A549 treated with Hydrocortisone at 1 μM for 4 hours (cell line): ENCODE results near the gene SIPA1L3. TPM values are rescaled to one million over a fixed set of nuclear protein-coding genes. Genes with fewer than 3 reads are reported as not detected.

Source experiments
- total RNA-seq: library from RNA; stranded (reverse); fragments of 200-300 nt; extraction: Qiagen RNA extraction; gene quantifications from 5 replicates; pipeline ENCODE4 v1.2.3, GENCODE V29; 2022

SIPA1L3 gene, protein sequence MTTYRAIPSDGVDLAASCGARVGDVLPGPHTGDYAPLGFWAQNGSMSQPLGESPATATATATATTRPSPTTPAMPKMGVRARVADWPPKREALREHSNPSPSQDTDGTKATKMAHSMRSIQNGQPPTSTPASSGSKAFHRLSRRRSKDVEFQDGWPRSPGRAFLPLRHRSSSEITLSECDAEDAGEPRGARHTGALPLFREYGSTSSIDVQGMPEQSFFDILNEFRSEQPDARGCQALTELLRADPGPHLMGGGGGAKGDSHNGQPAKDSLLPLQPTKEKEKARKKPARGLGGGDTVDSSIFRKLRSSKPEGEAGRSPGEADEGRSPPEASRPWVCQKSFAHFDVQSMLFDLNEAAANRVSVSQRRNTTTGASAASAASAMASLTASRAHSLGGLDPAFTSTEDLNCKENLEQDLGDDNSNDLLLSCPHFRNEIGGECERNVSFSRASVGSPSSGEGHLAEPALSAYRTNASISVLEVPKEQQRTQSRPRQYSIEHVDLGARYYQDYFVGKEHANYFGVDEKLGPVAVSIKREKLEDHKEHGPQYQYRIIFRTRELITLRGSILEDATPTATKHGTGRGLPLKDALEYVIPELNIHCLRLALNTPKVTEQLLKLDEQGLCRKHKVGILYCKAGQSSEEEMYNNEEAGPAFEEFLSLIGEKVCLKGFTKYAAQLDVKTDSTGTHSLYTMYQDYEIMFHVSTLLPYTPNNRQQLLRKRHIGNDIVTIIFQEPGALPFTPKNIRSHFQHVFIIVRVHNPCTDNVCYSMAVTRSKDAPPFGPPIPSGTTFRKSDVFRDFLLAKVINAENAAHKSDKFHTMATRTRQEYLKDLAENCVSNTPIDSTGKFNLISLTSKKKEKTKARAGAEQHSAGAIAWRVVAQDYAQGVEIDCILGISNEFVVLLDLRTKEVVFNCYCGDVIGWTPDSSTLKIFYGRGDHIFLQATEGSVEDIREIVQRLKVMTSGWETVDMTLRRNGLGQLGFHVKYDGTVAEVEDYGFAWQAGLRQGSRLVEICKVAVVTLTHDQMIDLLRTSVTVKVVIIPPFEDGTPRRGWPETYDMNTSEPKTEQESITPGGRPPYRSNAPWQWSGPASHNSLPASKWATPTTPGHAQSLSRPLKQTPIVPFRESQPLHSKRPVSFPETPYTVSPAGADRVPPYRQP (N-terminal part only)
- 28.8 to 42.4 TPM (median 34.6 TPM) in 5 replicates for total RNA-seq

DNA sequence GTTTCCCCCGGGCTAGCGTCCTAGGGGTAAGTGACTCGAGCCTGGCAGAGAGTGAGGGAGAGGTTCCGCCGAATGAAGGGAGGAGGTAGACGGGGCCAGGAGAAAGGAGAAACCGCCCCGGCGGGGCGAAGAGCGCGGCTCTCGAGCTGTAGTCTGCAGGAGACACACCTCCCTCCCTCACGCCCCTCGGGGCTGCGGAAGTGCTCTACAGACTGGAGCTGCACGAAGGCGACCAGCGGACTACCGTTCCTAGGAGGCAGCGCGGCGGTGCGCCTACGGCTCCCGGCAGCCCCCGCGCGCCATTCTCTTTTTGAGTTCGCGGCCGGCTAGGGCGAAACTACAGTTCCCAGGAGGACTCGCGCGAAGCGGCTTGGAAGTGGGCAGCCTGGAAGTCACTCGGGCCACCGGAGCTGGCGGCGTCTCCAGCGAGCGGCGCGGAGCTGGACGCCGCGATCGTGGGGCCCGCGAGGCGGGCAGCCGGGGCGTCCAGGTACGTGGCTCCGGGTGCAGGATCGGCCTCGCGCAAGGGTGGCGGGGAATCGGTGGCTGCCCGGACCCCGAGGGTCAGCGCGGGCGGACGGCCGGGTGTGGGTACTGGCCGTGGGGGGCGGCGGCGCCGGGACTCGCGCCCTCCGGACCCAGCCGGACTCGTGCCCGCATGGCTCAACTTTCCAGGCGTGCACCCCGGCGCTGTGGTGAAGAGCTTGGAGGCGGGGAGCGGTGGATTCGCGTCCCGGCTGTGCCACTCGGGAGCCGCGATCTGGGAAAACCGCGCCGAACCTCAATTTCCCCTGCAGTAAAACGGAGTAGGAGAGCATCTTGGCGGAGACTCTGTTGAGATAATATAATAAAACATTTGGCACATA is at the start of gene SIPA1L3:
Gene SIPA1L3, plus strand, starts transcription at position 340 of the 866 bp plus-strand sequence. CDS start 174,358 bp downstream, outside the sequence.

DNA sequence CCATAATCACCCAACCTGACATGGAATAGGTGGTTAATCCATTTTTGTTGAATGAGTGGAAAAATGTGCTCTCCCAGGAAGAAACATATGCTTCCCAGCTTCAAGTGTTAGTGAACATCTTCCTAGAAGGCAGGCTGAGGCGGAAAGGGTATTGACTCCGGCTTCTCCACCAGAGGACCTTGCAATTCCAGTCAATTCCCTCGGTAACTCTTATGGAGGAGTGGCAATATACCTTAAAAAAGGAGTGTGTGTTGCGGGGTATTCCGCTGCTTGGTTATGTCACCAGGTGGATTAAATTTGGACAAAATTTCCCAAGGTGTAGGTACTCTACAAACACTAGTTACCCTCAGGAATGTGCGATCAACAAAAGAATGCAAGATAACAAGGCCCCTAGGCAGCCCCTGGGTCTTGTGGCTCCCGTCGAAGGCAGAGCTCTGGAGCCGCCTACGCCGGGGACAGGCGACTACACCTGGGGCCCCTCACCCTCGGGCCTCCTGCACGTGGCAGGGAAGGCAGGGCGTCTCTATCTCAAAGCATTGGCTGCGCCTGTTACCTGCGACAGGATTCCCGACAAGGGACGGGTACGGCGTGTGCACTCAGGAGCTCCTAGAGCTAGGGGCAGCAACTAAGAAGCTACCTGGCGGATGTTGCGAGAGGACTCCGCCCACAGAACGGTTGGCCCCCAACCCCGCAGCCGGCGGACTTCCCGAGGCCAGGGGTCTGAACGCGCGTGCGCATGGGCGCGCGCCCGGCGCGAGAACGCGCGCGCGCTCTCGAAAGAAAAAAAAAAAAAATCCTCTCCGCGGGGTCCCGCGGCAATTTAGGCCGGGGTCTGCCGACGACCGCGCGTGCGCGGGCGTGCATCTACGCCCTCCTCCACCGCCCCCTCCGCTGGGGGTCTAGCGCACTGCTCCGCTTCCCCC is 801 bp upstream of the SIPA1L3 start, which contains the start of gene WDR87:
Gene WDR87, minus strand, starts transcription at position 649 of the 923 bp plus-strand sequence. CDS start 8,355 bp downstream, outside the sequence.

DNA sequence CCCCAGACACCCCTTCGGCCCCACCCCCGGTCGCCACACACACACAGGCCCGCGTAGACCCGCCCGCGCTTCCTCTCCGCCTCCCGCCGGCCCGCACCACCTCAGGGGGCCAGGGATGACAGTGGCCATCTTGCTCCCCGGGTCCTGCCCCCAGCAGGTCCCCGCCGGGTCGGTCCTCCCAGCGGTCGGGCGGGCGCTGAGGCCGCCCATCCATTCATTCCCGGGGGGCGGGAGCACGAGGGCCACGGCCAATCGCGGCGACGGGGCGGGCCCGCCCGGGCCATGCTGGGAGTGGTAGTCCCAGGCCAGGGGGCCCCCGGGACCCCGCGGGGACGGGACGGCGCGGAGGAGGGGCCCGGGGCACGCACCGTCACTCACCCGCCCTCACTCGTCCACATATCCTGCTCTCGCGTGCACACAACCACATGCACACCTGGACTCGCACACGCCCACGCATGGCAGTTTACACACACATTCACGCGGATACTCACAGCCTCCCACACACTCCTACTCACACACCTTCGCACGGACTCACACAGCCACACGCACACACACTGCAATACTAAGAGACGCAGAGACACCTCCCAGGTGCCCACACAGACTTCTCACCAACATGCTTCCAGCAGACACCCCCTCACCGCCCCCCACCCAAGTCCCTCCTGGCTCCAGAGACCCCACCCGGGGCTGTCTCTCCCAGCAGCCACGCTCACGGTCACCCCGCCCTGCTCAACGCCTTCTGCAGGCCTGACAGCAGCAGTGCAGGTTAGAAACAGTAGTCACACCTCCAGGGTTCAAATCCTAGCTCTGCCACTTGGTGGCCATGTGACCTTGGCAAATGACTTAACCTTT is 317.2 kb downstream of the SIPA1L3 start, which contains the start of gene DPF1:
Gene DPF1, minus strand, starts transcription at position 209 of the 849 bp plus-strand sequence. Its CDS starts 80 bp downstream, at position 129.

Other genes starting within 250 kb of the SIPA1L3 start
- gene ZNF607, start 187.4 kb upstream of the SIPA1L3 start, total RNA-seq: 3.5 to 5.8 TPM (median 4.9 TPM) in 5 replicates
- gene ZNF573, start 127.6 kb upstream of the SIPA1L3 start, total RNA-seq: 1.6 to 3.7 TPM (median 2.2 TPM) in 5 replicates
- not detected in 5 replicates for gene WDR87, start 614 bp upstream of the SIPA1L3 start, total RNA-seq